ENCODE measurements around the gene DLGAP1.
"Not testable (repeated sequence)": the region's sequence is repeated elsewhere in the genome, so short reads cannot be mapped to it uniquely, and the experiment has no call there.

The DLGAP1 gene

DNA sequence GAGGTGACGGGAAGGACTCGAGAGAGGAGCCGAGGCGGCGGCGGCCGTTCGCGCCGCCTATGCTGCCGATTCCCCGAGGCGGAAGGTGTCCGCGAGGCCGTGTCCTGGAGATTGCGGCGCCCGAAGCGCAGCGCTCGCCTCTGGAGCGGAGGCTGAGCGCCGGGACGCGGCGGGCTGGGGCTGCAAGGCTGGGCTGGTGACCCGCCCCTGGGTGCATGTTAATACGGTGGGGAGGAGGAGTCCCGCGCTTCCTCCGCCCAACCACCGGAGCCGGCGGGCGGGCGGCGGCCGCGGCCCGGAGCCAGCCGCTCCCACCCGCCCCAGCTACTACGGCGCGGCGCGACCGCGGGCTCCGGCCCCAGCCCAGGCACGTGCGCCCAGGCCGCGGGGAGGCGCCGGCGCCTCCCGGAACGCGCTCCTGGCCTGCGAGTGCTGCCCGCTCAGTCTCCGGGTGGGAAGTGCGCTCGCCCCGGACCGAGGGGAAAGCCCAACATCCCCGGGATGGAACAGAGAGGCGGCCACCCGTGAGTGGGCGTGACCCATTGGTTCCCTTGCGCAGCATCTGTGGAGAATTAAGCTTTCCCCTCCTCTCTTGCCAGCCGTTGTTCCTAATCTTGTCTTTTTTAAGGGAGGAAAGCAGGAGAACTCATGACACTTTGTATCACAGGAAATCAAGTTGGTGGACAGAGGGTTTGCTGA, at the start of gene DLGAP1:
Gene DLGAP1, minus strand, starts transcription at position 195 of the 699 bp plus-strand sequence.
- DNase-seq, result peak; percentile 45

DNA sequence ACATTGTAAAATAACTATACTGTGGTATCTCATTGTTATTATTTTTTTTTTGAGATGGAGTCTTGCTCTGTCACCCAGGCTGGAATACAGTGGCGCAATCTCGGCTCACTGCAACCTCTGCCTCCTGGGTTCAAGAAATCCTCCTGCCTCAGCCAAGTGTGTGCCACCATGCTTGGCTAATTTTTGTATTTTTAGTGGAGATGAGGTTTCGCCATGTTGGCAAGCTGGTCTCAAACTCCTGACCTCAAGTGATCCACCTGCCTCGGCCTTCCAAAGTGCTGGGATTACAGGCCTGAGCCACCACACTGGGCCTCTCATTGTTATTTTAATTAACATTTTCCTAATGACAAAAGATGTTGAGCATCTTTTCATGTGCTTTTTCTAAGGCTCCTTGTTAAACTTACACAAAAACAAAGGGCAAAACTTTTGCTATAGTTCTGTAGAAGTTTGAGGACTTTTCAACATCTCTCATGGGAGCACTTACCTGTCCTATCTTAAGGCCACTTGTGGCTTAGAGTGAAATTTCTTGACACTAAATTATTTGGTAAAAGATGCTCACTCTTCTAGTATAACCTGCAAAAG, 39.7 kb upstream of the DLGAP1 start:
- DNase-seq, result not testable (repeated sequence)

DNA sequence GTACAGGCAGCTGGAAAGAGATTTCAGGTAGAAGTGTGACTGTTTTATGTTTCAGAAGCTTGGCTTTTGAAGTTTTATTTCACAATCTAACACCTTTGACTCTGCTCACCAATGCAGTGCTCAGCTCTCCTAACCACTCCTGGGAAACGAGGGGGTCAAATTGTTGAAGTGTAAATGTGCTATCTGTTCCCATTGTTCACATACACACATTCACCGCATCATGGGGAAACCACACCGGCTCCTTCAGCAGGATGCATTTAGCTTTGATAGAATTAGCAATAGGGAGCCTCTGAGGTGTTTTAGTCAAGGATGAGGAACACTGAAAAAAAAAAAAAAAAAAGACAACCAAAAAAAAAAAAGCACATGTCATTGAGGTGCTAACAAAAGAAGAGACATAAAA, 13.4 kb upstream of the DLGAP1 start:
- DNase-seq, result no peak

DNA sequence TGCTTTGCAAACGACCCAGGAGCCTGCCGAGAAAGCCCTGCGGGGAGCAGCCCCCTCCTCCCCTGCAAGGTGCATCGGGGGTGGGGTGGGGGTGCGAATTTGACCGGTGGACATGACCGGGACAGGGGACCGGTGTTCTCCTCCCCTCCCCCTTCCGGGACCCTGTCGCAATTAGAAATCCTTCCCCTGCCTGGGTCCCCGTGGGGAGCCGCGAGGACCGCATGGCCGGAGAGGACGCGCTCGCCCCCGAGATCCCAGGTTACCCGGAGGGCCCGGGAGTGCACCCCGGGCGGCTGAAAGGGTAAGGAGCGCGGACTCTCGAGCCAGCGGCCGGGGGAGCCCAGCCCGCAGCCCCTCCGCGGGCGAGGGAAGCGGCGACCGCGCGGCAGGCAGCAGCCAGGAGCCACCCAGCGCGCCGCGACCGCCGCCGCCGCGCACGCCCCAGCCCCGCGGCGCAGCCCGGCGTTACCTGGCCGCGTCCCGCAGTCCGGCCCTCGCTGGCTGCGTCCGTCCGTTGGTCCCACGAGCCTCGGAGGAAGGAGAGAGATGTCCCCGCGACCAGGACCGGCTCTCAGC, 482 bp downstream of the DLGAP1 start:
- DNase-seq, result no peak

DNA sequence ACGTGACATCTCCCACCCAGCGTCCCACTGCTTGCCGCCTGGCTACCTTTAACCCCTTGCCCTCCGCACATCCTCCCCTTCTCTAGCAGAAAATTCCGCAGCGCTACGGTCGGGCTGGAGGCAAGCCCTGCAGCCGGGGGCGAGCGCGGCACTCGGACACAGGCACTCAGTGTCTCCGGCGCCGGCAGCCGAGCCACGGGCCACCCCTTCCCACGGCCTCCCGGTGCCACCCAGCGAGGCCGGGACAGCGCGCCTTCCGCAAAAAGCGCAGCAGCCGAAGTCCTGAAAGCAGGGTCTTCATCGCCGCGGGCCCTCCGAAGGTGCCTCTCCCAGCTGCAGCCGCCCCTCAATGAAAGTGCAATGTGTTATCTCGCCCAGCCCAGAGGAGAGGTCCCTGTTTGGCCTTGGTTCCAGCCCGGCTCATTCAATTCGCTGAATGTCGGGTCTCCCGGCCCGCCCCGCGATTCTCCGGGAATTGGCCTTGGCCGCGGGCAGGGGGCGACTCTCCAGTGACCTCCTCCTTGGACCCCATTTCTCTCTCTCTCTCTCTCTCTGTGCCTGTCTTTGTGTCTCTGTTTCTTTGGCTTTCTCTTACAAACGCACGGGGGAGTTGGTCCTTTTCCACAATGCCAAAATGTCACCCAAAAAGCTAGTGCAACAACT, 1.1 kb downstream of the DLGAP1 start:
- no peak for DNase-seq

DNA sequence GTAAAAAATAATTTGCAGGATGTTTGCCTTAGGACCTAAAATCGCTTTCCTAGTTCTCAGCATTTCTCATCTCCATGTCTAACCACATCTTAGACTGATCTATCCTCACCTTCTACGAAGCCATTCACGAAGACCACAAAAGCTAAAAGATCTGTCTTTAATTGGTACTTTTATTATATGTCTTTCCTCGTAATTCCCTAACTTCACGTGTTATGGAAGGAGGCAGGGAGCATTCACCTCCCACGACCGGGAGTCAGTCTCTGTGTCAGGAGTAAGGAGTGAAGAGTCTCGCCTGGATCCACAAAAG, 1.6 kb downstream of the DLGAP1 start:
- DNase-seq, result no peak

DNA sequence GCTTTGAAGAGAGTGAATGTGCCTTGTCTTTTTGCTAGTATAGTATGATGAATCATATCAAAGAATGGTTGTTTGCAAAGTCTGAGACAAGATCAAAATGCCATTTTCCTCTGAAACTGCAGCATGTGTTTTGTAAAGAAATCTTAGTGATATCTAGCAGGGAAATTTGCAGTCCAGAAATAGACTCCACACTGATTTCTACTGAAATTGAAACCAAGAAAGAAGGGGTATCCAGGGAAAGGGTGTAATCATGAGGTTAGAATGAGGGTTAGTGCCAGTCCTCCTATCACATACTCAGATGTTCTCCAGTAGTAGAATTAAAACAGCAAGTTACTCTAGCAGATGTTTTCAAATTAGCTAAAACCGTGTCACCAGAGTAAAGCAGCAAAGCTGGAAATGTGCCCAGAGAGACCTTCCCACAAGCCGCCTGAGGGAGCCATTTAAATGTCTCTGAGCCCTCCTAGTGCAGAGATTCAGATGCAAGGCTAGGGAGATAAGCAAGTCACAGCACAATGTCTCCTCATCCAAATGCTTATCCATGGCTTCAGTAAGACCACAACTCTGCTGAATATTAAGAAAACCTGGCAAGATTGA, 4.9 kb downstream of the DLGAP1 start:
- DNase-seq, result no peak

DNA sequence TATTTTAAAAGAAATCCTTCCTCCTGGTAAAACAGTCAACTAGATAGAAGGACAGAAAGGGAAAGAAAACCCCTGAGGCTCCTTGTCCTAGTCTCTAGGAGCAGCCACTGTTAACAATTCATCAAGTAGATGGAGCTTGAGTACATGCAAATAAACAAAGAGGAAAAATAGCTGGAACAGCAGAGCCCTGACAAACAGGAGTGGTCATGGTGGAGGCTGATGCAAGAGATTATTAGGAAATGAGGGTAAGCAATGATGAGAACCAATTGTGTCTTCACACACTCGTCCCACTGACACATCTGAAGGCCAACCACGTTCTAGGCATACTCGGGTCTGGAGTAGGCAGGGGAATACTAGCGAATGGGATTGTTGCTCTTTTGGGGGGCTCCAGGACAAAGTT, 9.2 kb downstream of the DLGAP1 start:
- no peak for DNase-seq

DNA sequence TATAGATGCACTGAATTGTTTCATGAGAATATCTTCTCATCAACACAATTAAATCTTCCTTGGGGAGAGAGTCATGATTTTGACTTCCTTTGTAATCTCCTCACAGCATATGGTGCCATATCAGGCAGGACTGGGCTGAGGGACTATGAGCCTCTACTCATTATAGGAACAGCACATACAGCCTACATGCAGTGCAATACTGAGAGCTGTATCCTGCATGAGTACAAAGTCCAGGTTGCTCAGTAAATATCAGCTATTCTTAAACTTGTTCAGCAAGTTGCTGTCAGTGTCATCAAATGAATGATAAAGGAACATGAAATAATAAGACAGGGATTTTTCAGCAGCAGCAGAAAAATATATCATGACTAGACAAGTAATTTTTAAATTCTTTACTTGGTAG, 10.8 kb downstream of the DLGAP1 start:
- DNase-seq, result no peak

DNA sequence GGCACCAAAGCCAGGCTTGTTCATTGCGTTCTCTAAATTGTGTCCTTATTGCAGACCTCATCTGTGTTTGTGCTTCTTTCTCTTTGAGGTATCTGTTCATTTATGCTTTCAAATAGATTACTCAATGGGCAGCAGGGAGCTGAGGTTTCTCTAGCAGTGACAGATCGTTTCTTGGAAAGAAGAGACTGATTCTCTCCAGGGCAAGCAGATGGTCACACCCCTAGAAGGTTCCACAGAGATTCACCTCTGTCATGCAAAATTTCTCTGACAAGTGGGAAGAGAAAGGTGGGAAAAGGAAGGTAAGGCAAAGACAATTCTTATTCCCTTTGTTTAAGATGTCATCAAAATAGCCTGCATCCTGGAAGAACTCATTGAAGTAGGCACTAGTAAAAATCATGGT, 14.0 kb downstream of the DLGAP1 start:
- no peak for DNase-seq

DNA sequence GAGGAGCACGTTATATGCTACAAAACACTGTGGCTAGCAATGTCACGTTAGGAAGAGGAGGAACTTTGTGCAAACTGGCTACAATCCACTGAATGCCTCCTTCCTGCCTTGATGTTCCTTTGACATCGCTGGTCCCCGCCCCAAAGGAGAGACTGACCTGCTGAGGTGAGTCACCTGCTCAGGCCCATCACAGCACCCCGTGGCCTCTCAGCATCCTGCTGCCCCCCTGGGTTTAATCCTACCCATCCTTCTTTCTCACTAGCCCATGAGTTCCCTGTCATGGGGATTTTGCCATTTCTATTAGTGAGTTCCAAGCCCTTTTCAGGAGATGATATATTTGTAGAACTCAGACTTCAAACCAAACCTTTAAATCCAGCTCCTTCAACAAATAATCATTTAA, 16.2 kb downstream of the DLGAP1 start:
- DNase-seq, result no peak

DNA sequence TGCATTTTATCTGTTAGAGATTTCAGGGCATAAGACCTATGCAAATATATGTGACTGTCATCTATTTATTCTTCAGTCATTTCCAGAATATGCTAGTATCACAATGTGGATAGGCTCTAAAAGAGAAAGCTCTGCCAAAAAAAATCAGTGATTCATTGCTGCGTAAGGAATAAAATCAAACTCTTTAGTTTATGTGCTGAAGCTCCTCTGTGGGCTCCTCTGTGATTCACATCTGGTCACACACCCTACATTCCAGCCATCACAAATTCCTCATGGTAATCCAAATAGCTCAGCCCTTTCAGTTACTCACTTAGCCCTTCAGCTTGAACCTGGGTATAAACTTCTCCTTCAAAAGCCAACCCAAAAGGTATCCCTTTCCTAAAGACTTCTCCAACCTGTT, 21.4 kb downstream of the DLGAP1 start:
- no peak for DNase-seq

DNA sequence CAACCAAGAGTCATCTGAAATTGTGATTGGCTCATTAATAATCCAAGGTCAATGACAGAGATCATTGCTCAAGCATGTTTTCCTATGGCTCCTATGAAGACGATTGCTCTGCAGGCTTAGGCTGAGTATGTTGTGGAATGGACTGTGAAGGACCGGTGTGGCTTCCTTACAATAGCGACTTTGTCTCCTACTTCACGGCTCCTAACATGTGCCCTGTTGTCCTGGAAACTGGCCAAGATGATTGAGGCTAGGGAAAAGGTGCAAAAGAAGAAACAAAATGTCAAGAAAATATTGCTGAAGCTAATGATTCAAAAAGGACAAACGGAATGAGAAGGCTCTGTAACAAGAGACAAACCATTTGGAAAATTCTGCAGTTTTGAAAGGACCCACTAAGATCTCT, 24.3 kb downstream of the DLGAP1 start:
- no peak for DNase-seq

DNA sequence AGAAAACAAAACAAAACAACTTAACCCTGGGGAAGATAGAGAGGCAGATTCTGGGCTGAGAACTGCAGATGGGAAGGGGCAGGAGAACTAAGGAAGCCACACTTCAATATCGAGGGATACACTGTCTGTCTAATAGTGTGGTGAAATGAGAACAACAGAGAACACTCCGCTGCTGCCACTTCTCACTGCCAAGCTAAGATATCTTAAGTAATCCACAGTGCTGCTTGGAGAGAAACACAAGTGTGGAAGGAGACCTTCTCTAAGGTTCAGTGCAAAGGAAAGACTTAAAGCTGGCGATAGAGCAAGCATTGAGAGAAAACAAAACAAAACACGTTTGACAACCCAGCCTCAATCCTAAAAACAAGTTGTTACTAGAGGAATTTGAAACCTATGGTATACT, 37.4 kb downstream of the DLGAP1 start:
- DNase-seq, result no peak

DNA sequence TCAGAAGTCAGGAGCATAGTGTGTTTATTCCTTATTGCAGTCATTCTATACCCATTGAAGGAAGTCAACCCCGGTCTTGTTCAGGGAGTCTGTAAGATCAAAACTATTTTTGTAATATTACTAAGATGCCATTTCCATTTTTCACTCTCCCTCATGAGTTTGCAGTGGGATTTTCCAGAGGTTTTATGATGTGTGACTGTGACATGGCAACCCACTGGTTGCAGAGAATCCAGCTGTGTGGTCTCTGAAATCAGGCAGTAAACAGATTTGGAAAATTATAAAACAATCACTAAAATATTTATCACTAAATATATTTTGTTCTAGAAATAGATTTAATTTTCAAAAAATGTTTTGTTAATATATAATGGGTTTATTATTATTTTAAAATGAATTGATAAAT, 38.1 kb downstream of the DLGAP1 start:
- DNase-seq, result no peak

DNA sequence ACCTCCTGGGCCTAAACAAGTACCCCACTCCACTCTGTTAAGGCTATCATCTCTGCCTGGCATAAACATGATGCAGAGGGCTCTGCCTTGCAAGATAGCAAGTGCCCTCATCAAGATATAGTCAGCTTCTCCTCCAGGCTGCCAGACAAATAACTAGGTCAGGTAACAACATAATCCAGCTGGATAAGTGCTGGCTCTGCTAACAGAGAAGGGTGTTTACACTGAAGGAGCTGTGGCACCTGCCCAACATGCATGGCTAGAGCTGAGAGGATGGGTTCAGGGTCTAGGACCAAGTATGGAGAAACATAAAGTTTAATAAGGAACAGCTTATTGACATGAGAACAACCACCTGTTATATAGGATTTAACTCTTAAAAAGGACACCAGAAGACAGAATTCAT, 42.8 kb downstream of the DLGAP1 start:
- DNase-seq, result no peak

DNA sequence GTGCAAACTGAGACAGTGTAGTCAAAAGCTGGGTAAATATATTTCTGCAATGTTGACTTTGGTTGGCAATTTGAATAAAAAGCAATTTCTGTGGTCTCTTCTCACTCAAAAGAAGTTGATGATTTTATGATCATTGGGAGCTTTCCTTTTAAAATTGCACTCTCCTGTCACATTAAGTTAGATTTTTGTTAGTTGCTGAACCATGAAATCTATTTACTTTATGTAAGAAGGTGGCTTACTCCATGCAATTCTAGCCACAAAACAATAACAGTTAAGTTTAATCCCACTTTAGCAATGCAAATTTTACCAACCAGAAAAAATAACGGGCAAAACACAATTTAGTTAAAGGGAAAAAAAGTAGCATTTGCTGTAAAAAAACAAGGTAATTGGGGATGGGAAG, 48.3 kb downstream of the DLGAP1 start:
- DNase-seq, result no peak

DNA sequence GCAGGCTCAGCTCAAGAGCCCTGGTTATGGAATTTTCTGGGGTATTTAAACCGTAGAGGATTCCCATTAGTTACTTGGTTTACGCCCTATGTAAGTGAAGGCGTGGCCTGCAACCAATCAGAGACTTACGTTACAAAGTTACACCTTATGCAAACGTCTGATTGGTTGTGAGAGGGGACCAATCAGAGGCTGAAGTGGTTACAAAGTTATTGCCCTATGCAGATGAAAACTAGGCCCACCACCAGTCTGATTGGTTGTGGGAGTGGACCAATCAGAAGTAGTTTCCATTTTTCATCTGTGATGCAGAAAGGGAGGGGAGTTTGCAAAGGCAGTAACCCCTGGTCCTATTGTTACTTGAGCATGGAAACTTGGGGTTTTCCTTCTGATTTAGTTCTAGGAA, 49.1 kb downstream of the DLGAP1 start:
- no peak for DNase-seq

DNA sequence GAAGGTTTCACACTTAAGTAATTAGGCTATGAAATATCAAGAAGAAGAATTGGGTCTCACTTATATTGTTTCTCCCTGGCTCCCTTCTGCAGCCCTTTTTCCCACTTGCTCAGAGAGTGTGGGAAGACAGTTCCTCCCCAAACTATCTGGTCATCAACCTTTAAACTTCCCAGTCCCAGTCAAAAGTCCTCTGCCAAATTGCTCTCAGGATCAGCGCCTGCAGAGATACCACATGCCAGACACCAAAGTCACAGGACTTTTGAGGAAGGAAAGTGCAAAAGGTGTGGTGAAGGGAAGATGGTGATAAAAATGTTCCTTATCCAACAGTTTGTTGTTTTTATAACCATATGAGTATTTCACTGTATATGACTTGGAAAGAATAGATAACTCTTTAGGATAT, 51.3 kb downstream of the DLGAP1 start:
- DNase-seq, result no peak

DNA sequence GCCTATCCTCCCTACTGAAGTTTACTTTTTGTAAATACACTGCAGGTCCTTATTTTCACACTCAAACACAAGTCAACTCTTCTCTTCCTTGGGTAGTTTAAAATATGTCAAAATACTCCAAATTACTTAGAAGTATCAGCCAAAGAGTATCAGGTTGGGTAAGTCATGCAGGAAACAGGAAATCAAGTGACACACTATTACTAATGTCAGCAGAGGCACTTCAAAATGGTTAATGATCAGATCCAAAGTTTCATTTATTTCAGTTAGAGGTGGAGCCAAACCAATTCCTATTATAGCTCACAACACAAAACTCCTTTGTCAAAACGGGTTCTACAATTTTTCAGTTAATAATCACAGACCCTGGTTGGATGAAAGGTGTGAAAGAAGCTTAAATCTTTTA, 54.2 kb downstream of the DLGAP1 start:
- DNase-seq, result no peak

DNA sequence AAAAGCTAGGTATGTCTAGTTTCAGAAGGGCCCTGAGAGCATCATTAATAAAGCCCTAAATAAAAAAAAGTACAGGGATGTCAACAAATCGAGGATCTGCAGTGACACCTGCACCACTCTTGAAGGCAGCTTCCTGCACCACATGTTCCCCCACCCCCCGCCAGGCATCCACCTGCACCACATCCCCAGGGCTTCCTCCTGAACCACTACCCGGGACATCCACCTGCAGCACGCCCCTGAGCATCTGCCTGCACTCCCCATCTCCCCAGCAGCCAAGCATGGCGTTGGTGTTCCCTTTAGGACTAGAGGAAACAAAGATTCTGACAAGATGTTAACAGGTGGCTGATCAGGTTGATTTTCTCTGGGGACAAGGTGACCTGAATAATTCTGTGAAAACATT, 55.2 kb downstream of the DLGAP1 start:
- DNase-seq, result peak; percentile 80

DNA sequence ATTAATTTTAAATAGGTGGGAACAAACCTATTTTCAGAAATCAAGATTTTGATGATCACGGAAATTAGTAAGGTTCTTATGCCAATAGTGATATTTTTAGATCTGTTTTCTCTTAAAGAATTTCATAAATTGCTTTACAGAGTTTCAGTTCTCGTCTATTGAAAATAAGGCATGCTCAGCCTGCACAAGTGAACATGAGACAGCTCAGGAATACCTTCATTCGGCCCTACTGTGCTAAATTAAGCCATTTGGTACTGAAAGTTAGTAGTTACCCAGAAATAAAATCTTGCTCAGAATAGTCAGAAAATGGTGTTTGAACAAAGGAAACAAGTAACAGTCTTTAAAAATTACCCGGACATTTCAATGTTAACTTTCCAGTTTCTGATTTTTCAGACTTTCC, 60.4 kb downstream of the DLGAP1 start:
- no peak for DNase-seq

DNA sequence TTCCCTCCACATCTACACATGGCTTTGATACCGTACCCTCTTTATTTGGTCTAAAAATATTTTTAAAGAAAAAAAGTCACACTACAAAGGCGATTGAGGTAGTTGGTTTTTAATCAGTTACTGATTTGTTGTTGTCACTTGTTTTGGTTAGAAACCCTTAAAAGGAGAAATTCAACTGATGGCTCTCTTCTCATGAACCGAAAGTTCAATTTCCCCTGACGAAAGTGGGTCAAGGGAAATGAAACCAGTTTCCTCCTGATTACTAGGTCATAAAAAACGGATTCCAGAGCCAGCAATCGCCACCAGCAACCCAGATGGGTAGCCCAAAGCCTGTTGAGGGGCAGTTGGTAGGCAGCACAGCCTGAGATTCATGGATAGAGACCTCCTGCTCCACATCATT, 63.2 kb downstream of the DLGAP1 start:
- no peak for DNase-seq

DNA sequence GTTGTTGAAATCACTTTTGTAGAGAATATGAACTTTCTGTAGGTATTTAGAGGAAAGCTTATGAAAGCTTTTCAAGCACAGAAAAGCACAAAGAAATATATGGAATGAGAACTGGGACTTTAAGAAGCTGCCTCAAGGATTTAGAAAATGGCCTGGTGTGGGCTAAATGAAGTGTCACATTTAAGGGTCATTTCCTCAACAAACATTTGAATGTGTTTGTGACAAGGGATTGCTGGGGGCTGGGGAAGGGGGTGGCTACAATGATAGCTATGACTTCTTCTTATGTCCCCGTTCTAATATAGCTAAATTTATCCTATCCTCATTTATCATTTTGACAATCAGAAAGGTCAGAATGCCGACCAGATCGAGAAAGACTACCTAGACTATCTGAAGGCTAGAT, 69.2 kb downstream of the DLGAP1 start:
- no peak for DNase-seq
